Measurements from ENCODE around the gene TSEN2. TPM values are rescaled to one million over a fixed set of nuclear protein-coding genes. Genes with fewer than 3 reads are reported as not detected.

The TSEN2 gene
- total RNA-seq, 2 donors from 2014 or later: 16.6 to 18.2 TPM

DNA sequence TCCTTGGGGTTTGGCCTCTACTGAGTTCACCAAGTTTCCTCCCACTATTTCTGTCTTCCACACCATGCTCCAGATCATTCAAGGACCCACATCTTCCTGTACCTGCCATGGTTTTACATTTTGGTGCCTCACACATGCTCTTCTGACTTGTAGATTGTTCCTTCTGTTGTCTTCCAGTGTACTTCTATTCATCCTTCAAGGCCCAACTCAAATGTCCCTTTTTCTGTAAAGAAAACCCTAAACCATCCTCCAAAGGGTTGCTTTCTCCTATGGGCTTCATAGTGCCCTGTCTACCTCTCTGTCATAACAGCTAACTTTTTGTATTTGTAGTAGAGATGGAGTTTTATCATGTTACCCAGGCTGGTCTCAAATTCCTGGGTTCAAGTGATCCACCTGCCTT lies 20.1 kb upstream of the TSEN2 start:
- Mint-ChIP-seq H3K4me1 (peaks cover 10% of the 10 kb centered on the region), H3K4me3 (no peak overlapping the region), H3K36me3 (ENCODE audit: low read depth) (no peaks in the 10 kb centered on the region), H3K27ac (no peak overlapping the region), H3K27me3 (ENCODE audit: insufficient read depth) (peaks cover 8% of the 10 kb centered on the region), H3K9me3 (no peaks in the 10 kb centered on the region)
- no peak overlapping the region for H3K4me3 ChIP-seq (ENCODE audit: low read length)
- H3K27ac ChIP-seq (ENCODE audit: low read depth, low read length): no peak overlapping the region
- H3K36me3 ChIP-seq (ENCODE audit: control insufficient read depth, insufficient read depth, low read length): no peaks in the 10 kb centered on the region
- TF ChIP-seq, protein P1, sequence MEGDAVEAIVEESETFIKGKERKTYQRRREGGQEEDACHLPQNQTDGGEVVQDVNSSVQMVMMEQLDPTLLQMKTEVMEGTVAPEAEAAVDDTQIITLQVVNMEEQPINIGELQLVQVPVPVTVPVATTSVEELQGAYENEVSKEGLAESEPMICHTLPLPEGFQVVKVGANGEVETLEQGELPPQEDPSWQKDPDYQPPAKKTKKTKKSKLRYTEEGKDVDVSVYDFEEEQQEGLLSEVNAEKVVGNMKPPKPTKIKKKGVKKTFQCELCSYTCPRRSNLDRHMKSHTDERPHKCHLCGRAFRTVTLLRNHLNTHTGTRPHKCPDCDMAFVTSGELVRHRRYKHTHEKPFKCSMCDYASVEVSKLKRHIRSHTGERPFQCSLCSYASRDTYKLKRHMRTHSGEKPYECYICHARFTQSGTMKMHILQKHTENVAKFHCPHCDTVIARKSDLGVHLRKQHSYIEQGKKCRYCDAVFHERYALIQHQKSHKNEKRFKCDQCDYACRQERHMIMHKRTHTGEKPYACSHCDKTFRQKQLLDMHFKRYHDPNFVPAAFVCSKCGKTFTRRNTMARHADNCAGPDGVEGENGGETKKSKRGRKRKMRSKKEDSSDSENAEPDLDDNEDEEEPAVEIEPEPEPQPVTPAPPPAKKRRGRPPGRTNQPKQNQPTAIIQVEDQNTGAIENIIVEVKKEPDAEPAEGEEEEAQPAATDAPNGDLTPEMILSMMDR (conservative IDR thresholded peaks at IDR 0.05): no peak
- no peak for DNase-seq
- peaks cover 12% of the 10 kb centered on the region for H3K27me3 ChIP-seq (ENCODE audit: control insufficient read depth, insufficient read depth, low read length, poor library complexity, severe bottlenecking)
- H3K4me1 ChIP-seq (ENCODE audit: control insufficient read depth, insufficient read depth, low read length): no peaks in the 10 kb centered on the region
- no peak overlapping the region for H3K9ac ChIP-seq (ENCODE audit: extremely low read depth, low read length, poor library complexity, severe bottlenecking)
- H3K9me3 ChIP-seq (ENCODE audit: control insufficient read depth, low read length): no peaks in the 10 kb centered on the region

DNA sequence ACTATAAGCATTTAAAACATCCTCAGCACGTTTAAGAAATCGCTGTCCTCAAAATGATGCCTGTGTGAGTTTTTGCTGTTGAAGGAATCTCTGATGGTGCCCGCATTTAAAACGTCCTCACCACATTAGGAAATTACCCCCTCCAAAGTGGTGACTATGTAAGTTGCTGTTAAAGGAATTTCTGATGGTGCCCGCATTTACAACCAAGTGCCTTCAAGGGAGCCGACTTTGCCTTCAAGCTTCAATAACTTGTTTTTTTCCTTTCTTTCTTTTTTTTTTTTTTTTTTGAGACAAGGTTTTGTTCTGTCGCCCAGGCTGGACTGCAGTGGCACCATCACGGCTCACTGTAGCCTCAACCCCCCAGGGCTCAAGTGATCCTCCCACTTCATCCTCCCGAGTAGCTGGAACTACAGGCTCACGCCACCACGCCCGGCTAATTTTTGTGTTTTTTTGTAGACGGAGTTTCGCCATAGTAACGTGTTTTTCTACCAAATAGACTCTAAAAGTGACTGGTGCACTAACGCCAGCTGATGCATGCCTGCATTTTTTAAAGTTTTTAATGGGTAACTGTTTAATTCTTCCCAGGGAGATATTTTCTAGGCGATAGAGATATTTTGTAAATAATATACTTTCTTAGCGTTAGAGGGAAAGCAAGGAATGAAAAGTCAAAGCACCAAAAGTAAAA lies 19.0 kb upstream of the TSEN2 start:
- Histone ChIP-seq H3K9ac (ENCODE audit: extremely low read depth, low read length, poor library complexity, severe bottlenecking) (no peak overlapping the region), H3K27me3 (ENCODE audit: control insufficient read depth, insufficient read depth, low read length, poor library complexity, severe bottlenecking) (peaks cover under 1% of the 10 kb centered on the region), H3K4me1 (ENCODE audit: control insufficient read depth, insufficient read depth, low read length) (no peaks in the 10 kb centered on the region), H3K27ac (ENCODE audit: low read depth, low read length) (no peak overlapping the region), H3K4me3 (ENCODE audit: low read length) (no peak overlapping the region), H3K36me3 (ENCODE audit: control insufficient read depth, insufficient read depth, low read length) (no peaks in the 10 kb centered on the region), H3K9me3 (ENCODE audit: control insufficient read depth, low read length) (no peaks in the 10 kb centered on the region)
- H3K36me3 Mint-ChIP-seq (ENCODE audit: low read depth): no peaks in the 10 kb centered on the region
- H3K4me1 Mint-ChIP-seq: peaks cover 10% of the 10 kb centered on the region
- no peaks in the 10 kb centered on the region for H3K9me3 Mint-ChIP-seq
- H3K4me3 Mint-ChIP-seq: no peak overlapping the region
- peaks cover 3% of the 10 kb centered on the region for H3K27me3 Mint-ChIP-seq (ENCODE audit: insufficient read depth)
- H3K27ac Mint-ChIP-seq: no peak overlapping the region
- TF ChIP-seq, protein P1 (conservative IDR thresholded peaks at IDR 0.05): no peak
- DNase-seq: no peak
- WGBS, 2 experiments (ENCODE audit: insufficient coverage in 1 of 2, insufficient read length in 1 of 2): 90 to 93% methylated on average over 16 to 18 of the region's 18 CpGs

DNA sequence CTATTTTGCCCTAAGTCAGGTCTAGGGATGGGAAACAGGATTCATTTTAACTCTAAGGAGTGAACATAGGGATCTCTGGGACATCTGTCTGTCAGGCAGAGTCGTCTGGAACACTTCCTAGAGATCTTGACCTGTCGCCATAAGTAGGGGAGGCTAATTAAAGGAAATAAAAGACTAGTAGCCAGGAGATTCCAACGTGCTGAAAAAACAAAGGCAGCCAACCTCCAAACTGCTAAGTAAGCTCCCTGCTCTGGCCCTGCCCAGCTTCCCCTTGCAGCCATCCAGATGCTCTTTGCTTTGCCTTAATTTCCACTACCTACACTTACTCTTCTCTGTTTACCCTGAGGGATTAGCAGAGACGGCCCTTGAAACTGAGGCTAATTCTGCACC lies 18.4 kb upstream of the TSEN2 start:
- no peak for DNase-seq
- Mint-ChIP-seq H3K27ac (no peak overlapping the region), H3K9me3 (no peaks in the 10 kb centered on the region), H3K4me3 (no peak overlapping the region), H3K36me3 (ENCODE audit: low read depth) (no peaks in the 10 kb centered on the region), H3K4me1 (peaks cover 10% of the 10 kb centered on the region), H3K27me3 (ENCODE audit: insufficient read depth) (no peaks in the 10 kb centered on the region)
- H3K27me3 ChIP-seq (ENCODE audit: control insufficient read depth, insufficient read depth, low read length, poor library complexity, severe bottlenecking): no peaks in the 10 kb centered on the region
- TF ChIP-seq, protein P1 (conservative IDR thresholded peaks at IDR 0.05): no peak
- H3K27ac ChIP-seq (ENCODE audit: low read depth, low read length): no peak overlapping the region
- no peaks in the 10 kb centered on the region for H3K36me3 ChIP-seq (ENCODE audit: control insufficient read depth, insufficient read depth, low read length)
- no peaks in the 10 kb centered on the region for H3K4me1 ChIP-seq (ENCODE audit: control insufficient read depth, insufficient read depth, low read length)
- H3K9ac ChIP-seq (ENCODE audit: extremely low read depth, low read length, poor library complexity, severe bottlenecking): no peak overlapping the region
- no peak overlapping the region for H3K4me3 ChIP-seq (ENCODE audit: low read length)
- no peaks in the 10 kb centered on the region for H3K9me3 ChIP-seq (ENCODE audit: control insufficient read depth, low read length)
- WGBS, 2 experiments (ENCODE audit: insufficient coverage in 1 of 2, insufficient read length in 1 of 2): 62 to 67% methylated on average over 3 to 4 of the region's 4 CpGs
